T follicular helper cell (primary cell): ENCODE results near the gene RBM46.
"Not testable (repeated sequence)": the region's sequence is repeated elsewhere in the genome, so short reads cannot be mapped to it uniquely, and the experiment has no call there.

Experiments
- DNase-seq: peaks from one replicate; pipeline ENCODE4 v3.0.0-alpha.2; 2020; ENCODE audit warnings: low read depth

RBM46 gene

GRCh38 chr4:154838155-154838554 lies 57.1 kb downstream of the RBM46 start:
- DNase-seq, result no peak

DNA sequence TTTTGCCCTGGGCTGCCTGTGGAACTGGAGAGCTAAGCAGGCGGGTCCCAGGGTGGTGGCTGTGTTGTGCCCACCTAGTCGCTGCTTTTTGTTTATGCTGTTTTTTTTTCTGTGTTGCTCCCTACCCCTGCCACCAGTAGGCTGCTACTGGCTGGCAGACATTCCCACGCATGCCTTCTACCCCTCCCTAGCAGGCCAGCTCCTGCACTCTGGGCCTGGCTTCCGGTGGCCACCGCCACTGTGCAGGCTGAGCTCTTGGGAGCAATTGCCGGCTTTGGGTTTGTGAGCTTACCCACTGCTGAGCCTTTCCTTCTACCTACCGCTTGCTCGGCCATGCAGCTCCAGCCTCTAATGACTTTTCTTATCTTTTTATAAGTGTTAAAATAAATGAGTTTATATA lies 57.6 kb downstream of the RBM46 start:
- no peak for DNase-seq

- DNase-seq, result no peak
Observed at GRCh38 chr4:154854362-154854761, 73.3 kb downstream of the RBM46 start.

DNA sequence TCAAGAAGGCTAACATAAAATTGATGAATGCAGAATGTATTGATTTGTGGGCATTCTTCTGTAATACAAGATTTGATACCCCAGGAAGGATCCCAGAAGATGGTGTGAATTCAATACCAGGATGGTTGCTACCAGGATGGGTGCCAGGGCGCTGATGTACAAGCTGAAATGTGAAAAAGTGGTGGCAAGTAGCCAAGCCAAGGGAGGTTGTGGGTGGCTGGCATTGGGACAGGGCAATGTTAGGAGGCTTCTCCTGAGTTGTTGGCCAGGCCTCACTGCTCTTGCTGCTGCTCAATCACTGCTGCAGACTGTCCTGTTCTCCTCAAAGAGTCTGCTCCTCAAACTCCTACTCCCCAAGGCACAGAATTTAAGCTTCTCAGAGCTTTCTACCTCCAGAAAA lies 77.1 kb downstream of the RBM46 start:
- no peak for DNase-seq

- no peak for DNase-seq
Observed at GRCh38 chr4:154868414-154869194, 87.5 kb downstream of the RBM46 start.

GRCh38 chr4:154869301-154869700 lies 88.2 kb downstream of the RBM46 start:
- DNase-seq, result no peak

- no peak for DNase-seq
Observed at GRCh38 chr4:154872198-154872597, 91.1 kb downstream of the RBM46 start.

DNA sequence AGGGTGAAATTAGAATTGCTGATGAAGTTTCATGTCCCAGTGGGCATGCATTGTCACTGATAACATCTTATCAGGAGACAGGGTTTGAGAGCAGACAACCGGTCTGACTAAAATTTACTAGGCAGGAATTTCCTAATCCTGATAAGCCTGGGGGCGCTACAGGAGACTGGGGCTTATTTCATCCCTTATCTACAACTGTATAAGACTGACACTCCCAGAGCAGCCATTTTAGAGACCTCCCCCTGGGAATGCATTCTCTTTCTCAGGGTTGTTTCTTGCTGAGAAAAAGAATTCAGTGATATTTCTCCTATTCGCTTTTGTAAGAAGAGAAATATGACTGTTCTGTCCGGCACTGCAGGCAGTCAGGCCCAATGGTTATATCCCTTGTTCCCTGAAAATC lies 93.0 kb downstream of the RBM46 start:
- not testable (repeated sequence) for DNase-seq

GRCh38 chr4:154877110-154877760 lies 96.2 kb downstream of the RBM46 start:
- DNase-seq, result no peak
